KOPT-K1 (cell line): Measurements from ENCODE around the gene GTPBP1.

Source experiments
- H3K27ac ChIP-seq: fragments of 200-600 bp; sonication (generic); 2 replicates; pipeline ENCODE4 v1.5.1; 2016; ENCODE audit warnings: antibody characterized with exemption, mild to moderate bottlenecking, low read depth, low read length; ENCODE audit not compliant: poor library complexity, severe bottlenecking
- H3K36me3 ChIP-seq: fragments of 200-600 bp; sonication (generic); 2 replicates; pipeline ENCODE4 v1.5.1; 2017; ENCODE audit warnings: antibody characterized with exemption, mild to moderate bottlenecking, low read length, moderate library complexity; ENCODE audit not compliant: insufficient read depth
- H3K9me3 ChIP-seq: fragments of 200-600 bp; sonication (generic); 2 replicates; pipeline ENCODE4 v1.5.1; 2017; ENCODE audit warnings: antibody characterized with exemption, low read length, mild to moderate bottlenecking; ENCODE audit not compliant: insufficient read depth, poor library complexity, severe bottlenecking

The GTPBP1 gene

DNA sequence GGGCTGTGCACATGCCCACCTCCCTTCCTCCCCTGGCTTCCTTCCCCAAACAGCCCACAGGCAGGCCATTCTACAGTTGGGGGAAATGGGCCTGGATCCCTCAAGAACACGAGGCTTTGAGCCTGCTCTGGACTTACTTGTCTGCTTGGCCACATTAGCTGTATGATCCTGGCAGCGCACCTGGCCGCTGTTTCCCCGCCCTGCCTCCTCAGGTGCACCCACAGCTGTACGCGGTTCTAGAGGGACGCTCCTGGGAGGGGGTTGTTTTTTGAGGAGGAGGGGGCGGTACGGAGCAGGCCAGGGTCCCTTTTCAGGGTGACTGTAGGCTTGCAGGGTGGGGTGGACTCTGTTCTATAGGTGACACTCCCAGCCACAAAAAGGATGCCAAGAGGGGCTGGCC, 61.6 kb downstream of the GTPBP1 start:
- H3K9me3 ChIP-seq, result no peaks in the 10 kb centered on the region
- no peaks in the 10 kb centered on the region for H3K36me3 ChIP-seq
- H3K27ac ChIP-seq, result no peak overlapping the region

DNA sequence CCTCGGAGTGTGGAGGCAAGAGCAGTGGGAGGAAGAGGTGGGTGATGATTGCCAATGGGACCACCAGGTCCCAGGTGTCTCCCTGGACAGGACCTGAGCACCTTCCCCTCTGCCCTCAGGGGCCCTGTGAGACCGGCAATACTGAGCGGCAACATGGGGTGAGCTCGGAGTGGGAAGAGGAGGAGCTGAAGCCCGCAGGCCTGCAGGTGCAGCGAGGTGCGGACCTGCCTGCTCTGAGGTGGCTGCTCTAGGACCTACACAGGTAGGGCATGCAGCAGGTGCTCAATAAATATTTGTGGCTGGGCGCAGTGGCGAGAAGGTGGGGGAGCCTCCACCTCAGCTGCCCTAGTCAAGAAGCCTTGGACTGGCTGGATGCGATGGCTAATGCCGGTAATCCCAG, 62.3 kb downstream of the GTPBP1 start:
- H3K36me3 ChIP-seq, result no peaks in the 10 kb centered on the region
- H3K27ac ChIP-seq, result no peak overlapping the region
- H3K9me3 ChIP-seq, result no peaks in the 10 kb centered on the region

DNA sequence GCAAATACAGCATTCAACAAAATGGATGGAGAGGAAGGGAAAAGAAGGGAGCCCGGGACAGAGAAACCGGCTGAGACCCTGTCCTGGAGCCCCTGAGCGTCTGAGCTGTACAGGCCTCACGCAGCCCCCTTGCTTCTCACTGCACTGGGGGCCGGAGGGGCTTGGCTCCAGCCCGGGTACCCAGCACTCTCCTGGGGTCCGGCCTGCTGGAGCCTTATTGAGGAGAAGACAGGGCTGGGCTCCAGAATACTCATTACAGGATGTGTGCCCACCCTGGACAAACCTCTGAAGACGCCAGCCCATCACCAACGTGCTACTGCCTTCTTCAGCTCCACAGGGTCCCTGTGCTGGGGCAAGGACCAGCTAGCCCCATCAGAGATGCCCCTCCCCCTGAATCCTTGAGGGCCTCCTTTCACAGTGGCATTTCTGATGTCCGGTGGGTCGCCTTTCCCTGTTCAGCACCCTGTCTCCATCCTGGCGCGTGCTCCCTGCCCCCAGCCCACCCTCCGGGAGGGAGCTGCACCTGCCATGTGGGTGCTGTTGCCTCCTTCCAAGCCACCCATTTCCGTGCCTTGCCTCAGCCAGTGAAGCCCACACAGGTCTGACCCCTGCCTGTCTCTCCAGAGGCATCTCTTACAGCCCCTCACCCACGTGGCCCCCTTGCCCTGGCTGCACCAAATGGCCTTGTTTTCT, 64.7 kb downstream of the GTPBP1 start:
- no peaks in the 10 kb centered on the region for H3K36me3 ChIP-seq
- no peak overlapping the region for H3K27ac ChIP-seq
- no peaks in the 10 kb centered on the region for H3K9me3 ChIP-seq

DNA sequence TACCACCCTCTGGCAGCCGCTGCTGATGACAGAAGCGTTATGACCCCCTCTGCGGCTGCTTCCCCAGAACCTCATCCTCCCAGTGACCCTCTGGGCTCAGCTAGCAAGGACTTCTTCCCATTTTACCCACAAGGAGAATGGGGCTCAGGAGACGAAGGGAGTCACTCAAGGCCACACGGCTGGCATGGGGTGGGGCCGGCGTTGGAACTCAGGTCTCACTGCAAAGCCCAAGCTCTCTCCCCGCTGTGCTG, 66.8 kb downstream of the GTPBP1 start:
- H3K36me3 ChIP-seq, result no peaks in the 10 kb centered on the region
- no peak overlapping the region for H3K27ac ChIP-seq
- H3K9me3 ChIP-seq, result no peaks in the 10 kb centered on the region

DNA sequence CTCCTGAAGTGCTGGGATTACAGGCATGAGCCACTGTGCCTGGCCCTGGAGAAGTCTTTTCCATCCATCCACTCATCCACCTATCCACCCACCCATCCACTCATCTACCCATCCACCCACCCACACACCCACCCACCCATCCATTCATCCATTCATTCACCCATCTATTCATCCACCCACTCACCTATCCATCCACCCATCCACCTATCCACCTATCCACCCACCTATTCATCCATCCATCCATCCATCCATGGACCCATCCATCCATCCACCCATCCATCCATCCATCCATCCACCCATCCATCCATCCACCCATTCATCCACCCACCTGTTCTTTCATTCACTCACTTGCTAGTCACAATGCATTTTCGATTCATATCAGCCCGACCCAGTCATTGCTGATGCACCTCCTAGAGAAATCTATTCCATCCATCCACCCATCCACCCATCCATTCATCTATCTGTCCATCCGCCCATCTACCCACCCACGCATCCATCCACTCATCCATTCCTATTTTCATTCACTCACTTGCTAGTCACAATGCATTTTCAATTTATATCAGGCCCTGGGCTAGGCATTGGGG, 67.7 kb downstream of the GTPBP1 start:
- no peak overlapping the region for H3K27ac ChIP-seq
- no peaks in the 10 kb centered on the region for H3K36me3 ChIP-seq
- no peaks in the 10 kb centered on the region for H3K9me3 ChIP-seq

DNA sequence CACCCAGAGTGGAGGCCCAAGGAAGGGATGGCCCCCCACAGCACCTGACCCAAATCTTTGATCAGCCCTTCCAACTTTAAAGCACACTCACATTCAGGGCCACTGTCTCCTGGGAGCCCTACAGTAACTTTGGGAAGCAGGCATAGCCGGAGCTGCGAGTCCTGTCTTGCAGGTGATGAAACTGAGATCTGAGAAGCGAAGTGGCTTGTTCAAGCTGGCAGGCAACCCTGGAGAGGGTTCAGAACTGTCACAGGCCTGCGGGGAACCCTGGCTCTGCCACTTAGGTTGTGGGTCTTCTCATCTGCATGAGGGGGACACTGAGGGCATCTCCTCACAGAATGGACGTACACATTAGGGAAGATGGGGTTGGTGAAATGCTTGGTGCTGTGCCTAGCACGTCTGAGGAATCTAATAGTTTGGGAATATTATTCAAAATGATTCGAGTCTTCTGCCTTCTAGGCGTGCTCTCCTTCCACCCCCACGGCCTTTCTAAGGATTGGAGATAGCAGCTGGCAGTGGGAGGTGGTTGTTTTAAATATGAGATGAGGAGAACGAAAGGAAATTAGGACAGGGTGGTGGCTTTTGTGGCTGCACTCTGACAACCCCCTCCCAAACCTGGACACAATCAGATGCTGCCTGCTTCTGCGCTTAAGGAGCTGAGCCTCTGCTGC, 68.9 kb downstream of the GTPBP1 start:
- Histone ChIP-seq H3K27ac (no peak overlapping the region), H3K9me3 (no peaks in the 10 kb centered on the region), H3K36me3 (no peaks in the 10 kb centered on the region)

DNA sequence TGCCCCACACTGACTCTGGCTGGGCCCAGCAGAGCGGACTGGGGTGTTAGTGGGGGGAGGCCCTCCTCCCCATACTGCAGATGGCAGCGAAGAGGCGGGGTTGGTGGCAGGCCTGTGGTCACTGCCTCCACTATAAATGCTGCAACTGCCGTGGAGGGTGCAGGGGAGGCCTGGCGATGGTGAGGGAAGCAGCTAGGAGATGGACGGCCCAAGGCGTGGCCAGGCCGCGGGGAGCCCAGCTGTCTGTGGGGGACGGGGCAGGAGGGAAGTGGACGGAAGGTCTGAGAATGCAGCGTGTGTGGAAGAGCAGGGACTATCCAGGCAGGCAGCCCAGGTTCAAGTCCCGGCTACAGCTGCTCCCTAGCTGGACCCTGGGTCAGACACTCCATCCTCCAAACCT, 69.9 kb downstream of the GTPBP1 start:
- Histone ChIP-seq H3K27ac (no peak overlapping the region), H3K36me3 (no peaks in the 10 kb centered on the region), H3K9me3 (no peaks in the 10 kb centered on the region)

DNA sequence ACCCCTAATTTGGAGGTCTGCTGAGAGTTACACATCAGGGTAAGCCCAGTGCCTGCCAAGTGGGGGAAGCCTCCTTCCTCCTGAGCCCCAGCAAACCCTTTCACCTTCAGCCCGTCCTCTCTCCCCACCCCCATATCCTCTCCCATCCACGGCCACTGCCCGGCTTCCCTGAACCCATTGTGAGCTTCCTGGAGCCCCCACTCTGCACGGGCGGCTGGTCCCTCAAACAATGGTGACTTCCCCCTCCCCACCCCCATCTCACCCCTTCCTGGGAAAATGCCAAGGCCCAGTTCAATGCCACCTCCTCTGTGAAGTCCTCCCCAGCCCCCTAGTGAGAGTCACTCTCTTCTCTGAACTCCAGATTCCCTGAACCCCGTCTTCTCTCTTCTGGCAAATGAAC, 70.3 kb downstream of the GTPBP1 start:
- no peaks in the 10 kb centered on the region for H3K36me3 ChIP-seq
- H3K9me3 ChIP-seq, result no peaks in the 10 kb centered on the region
- H3K27ac ChIP-seq, result no peak overlapping the region

DNA sequence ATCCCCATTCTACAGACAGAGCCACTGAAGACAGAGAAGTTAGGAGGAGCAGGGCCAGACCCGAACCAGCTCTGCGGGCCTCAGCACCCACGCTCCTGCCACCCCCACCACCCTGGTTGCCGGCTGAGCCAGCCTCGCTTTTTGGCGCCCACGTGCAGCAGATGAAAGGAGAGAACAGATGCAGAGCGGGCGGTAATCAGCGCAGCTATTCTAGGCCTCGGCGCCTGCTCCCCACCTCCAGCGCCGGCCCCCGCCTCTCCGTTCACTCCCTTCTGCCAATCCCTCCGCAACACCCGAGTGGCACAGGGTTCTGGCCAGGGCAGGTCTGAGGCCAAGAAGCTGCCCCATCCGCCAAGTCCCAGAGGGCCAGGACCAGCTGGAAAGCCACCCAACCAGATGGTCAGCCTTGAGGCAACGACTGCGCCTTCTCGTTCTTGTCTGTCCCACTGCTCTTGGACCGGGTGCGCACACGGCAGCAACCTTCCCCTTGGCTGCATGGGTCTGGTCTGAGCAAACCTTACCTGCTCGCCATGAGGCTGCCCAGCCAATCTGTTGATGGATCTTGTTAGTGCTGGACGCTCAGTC, 71.4 kb downstream of the GTPBP1 start:
- no peaks in the 10 kb centered on the region for H3K9me3 ChIP-seq
- H3K36me3 ChIP-seq, result no peaks in the 10 kb centered on the region
- H3K27ac ChIP-seq, result no peak overlapping the region

DNA sequence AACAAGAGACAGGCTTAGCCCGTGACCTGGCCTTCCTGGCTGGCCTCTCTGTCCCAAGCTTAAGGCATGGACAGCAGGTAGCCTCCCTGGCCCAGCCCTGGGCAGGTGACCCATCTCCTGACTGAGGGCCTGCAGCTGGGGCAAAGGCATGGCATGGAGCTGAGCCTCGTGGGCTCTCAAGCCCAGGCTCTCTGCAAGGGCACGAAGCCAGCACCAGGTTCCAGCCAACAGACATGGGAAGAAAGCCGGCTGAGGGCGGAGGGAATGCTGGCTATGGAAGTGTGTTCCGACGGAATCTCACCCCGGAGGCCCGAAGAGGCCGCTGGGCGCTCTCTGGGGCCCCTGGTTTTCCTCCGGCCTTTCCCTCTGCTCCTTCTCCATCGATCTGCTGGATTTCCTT, 75.3 kb downstream of the GTPBP1 start:
- Histone ChIP-seq H3K9me3 (no peaks in the 10 kb centered on the region), H3K27ac (no peak overlapping the region)

DNA sequence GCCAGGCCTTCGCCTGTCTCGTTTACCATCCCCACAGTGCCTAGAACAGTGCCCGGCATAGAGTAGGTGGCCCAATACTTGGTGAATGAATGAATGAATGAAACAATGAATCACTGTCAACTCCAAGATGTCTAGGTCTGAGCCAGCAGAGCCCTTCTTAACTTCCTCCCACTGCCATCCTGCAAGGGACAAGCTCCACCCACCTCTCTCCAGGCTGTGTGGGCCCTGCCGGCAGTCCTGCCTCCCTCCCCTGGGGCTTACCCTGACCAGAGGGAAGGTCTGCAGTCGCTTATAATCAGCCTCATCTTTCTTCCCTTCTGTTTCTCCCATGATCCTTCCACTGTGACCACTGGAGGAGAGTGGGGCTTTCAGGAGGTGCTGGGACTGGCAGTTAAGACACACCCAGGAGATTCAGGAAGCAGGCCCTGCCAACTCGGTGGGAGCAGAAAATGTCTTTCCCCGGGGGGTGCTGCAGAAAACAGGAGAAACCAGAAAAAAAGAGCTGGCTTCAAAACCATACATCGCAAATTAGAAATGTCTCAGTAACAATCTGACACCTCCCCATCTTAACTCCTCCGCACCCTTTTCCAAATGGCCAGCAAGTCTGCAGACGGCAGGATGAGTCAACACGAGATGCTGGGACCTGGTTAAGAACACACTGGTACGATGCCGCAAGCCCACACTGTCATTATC, 76.8 kb downstream of the GTPBP1 start:
- H3K36me3 ChIP-seq, result no peaks in the 10 kb centered on the region
- H3K9me3 ChIP-seq, result no peaks in the 10 kb centered on the region
- no peak overlapping the region for H3K27ac ChIP-seq

More for the DNA sequence above, 75.3 kb downstream of the GTPBP1 start:
- no peaks in the 10 kb centered on the region for H3K36me3 ChIP-seq
